RKO (cell line): Measurements from ENCODE around the gene FIBCD1.
"Not testable (repeated sequence)": the region's sequence is repeated elsewhere in the genome, so short reads cannot be mapped to it uniquely, and the experiment has no call there.

Experiments used
- DNase-seq: peaks from one replicate; pipeline ENCODE4 v3.0.0-alpha.2; 2016; ENCODE audit warnings: low spot score

Gene FIBCD1

DNA sequence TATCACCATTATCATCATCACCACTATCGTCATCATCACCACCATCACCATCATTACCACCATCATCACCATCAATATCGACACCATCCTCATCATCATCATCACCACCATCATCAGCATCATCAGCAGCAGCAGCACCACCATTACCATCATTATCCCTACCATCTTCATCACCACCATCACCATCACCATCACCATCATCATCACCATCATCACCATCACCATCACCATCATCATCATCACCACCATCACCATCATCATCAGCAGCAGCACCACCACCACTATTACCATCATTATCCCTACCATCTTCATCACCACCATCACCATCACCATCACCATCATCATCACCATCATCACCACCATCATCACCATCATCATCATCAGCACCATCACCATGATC is 15.9 kb upstream of the FIBCD1 start:
- not testable (repeated sequence) for DNase-seq

DNA sequence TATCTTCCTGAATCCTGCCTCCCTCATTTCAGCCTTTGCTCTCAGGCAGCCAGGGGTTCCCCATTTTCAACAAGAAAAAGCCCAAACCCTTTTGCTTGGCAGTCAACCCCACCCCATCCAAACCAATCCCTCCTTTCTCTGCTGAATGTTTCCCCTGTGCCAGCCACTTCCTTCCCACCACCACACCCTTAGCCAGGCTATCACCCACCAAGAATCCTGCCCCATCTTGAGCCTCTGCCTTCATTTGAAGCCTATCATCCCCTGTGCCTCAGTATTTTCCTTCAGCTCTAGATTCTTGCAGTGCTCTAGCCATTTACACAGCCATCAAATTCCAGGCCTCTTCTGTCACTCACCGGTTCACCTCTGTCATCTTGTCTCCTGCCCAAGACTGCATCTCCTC is 15.3 kb upstream of the FIBCD1 start:
- DNase-seq: no peak

DNA sequence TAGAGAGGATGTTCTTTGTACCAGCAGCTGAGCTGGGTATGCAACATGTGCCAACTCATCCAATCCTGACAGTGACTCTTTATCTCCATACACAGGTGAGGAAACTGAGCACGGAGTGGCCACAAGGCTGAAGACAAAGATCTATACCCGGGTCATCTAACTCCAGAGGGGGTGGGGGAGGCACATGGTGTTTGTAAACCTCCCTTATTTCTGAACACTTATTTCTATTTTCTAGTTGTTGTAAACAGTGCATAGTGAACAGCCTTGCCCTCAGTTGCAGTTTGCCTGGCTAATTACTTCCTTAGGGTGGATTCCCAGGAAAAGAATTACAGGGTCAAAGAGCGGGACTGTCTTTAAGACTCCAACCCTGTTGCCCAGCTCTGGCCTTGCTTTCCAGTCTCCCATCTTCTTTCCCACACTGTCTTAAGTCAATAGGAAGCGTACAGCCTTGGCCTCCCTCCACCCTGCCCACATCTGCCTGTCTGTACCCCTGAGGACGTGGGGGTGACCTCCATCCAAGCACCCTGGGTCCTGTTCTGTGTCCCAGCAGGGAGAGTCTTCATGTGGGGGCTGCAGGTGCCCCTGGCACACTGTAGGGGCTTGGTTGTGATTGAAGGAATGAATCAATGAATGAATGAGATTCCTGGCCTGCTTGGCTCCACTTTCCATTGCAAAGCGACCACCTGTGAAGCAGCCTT is 13.2 kb upstream of the FIBCD1 start:
- DNase-seq: no peak

DNA sequence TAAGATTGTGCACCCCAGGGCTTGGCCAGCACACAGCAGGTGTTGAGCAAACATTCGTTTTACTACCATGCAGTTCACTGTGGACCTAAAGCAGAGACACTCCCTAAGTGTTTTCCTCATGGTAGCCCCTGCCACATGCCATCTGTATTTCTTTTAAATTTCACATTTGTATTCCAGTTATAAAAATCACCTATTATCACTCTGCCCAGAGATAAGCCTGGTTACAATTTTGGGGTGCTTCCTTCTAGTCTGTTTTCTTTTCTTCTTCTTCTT is 10.9 kb upstream of the FIBCD1 start:
- no peak for DNase-seq

DNA sequence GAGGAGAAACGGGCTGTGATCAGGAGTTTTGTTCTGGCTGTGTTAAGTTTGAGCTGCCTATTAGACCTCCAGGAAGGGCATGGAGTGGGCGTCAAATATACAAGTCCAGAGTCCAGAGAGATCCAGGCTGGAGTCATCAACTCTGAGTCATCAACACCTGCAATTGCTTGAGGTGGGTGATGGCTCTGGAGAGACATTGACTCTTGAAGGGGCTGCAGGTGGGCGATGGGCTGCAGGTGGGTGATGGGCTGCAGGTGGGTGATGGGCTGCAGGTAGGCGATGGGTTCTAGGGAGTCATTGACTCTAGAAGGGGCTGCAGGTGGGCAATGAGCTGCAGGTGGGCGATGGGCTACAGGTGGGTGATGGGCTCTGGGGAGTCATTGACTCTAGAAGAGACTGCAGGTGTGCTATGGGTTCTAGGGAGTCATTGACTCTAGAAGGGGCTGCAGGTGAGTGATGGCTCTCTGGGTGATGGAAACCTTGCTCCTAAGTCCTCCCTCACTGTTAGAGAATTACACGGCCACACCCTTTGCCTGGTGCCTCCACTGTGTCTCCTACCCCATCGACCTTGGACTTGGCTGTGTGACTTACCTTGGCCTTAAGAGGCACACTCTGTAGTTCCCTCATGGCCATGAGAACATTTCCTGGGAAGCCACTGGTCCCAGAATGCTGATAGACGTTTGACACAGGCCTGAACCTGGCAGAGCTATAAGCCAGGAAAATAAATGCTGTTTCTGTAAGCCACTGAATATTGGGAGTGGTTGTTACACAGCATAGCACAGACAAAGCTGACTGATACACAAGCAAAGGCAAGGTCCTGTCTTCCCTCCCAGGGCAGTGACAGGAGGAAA is 10.4 kb upstream of the FIBCD1 start:
- peak; percentile 46 for DNase-seq

DNA sequence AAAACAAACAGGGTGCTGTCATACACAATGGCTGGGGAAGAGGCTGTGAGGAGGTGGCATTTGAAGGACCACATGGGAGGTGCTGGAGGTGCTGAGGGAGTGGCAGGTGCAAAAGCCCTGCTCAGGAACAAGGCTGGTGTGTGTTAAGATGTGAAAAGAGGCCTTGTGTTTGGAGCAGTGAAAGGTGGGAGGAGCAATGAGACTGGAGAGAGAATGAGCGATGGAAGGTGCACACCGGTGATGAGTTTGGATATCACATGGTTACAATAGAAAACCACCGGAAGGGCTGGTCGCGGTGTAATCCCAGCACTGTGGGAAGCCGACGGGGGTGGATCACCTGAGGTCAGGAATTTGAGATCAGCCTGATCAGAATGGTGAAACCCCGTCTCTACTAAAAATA is 9.2 kb upstream of the FIBCD1 start:
- DNase-seq: no peak

DNA sequence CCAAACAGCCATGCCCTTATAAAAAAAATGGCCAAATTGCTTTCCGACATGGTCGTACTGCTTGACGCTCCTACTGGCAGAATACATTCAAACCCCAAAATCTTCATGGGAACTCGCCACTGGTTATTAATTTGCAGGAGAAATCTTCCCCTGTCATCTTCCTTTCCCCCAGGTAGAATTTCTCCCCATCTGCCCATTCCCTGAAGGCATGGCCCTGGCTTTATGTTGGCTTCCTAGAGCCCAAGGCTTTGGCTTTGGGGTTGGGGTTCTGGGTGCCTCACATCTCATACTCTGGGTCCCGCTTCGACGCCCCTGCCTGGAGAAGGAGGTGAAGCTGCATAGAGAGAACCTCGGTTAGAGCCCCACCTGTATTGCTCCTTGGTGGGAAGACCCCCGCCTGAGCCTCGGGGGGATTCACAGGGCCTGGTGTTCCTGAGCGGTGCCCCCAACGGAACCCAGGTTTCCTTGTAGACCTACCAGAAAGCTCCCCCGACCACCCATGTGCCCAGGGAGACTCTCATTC is 8.6 kb upstream of the FIBCD1 start:
- no peak for DNase-seq

DNA sequence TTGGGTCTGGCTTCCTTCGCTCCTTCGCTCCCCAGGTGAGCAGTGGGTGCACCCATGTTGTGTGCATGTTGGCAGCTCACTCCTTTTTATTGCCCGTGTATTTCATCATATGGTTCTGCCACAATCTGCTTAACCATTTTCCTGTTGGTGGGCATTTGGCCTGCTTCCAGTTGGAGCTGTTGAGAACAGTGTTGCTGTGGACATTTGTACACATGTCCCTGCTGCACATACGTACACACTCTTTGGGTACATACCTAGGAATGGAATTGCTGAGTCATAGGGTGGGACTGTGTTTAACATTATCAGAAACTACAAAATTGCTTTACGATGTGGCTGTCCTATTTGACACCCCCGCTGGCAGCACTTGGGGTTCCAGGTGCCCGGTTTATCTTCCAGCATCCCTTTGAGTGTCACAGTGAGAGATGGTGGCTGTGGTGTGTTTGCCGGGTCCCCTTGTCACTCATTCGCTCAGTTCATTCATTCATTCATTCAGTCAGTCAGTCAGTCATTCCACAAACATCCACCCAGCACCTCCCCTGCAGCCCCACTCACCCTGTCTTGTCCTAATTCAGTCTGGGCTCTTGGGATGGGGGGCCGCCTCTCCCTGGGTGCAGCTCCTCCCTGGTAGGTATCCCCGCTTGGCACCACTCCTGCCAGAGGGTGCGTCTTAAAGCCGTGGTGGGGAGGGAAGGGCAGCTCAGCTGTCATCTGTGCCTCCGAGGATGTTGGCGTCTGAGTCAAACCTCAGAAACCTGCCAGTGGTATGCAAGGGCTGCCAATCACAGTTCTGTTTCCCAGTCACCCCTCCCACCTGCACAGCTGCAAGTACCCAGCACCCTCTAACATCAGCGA is 7.9 kb upstream of the FIBCD1 start:
- DNase-seq: no peak

DNA sequence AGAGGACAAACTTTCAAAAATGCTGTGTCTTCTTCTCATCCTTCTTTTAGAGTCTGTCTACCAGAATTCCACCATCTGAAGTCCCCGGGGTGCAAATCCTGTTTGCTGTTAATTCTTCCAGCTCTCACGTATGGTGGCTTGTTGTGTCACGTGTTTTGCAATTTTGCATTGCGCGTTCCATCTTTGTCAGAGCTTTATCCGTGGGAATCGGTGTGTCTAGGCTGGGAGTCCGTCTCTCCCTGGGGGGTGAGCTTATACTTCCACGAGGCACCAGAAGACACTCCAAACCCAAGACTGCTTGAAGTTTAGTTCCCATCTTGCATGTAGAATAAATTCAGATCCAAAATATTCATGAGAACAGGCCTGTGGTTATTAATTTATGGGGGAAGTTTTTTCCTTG is 6.1 kb upstream of the FIBCD1 start:
- no peak for DNase-seq

DNA sequence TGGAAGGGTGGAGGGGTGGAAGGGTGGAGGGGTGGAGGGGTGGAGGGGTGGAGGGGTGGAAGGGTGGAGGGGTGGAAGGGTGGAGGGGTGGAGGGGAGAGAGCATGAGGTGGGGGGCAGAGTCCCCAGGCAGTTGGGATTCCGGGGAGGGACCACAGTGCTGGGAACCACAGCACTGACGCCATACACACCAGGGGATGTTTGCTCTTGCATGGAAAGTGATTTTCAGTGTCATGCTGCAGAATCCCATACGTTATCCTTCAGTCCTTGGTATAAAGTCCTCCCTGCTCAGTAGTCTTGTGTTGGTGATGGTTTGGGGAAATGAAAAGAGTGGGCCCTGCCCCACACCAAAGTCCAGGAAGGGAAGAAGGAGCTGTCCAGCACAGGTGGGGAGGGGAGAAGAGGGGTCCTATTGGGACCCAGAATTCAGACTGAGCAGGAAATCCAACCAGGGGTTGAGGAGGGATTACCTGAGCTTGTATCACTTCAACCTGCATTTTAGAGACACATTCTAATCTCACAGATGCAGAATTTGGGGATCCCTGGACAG is 5.5 kb upstream of the FIBCD1 start:
- DNase-seq: no peak

DNA sequence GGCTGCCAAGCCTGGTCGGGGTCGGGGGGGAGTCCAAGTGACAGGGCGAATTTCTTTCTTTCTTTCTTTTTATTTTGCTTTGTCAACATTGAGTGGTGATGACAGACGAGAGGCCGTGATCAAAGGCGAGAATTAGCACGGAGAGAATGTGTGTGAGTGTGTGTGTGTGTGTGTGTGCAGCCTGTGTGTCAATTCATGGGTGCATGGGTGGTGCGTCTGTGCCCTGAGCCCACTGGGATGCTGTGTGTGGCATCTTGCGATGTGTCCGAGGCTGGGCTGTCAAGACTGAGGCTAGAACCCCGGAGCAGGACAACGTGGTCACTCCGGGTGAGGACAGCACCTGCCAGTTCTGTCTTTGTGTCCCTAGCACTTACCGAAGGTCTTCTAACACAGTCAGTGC is 4.7 kb upstream of the FIBCD1 start:
- no peak for DNase-seq

DNA sequence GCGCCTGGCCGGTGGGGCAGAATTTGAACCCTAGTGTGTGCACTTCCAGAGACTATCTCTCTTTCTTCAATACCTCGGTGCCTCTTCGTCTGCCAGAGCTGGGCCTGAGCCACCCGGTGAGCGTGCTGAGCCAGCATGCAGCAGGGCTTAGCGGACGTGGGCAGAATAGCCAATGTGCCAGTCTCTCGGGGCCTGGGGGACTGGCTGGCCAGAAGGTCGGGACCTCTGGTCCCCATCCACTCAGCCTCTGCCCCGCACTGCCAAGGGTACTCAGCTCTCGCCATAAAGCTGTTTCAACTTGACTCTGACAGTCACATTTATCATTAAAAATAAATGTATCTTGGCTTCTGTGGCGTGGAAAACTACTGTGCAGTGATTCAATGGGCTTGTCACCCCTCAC is 4.2 kb upstream of the FIBCD1 start:
- DNase-seq: no peak

DNA sequence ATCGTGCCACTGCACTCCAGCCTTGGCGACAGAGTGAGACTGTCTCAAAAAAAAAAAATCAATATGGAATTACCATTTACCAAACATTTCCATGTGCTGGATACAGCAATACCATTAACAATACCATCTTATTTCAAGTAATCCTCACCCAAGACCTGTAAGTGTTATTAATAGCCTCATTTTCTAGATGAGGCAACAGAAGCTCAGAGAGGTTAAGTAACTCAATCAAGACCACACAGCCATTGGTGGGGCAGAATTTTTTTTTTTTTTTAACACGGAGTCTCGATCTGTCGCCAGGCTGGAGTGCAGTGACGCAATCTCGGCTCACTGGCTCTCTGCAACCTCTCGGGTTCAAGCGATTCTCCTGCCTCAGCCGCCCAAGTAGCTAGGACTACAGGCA is 3.6 kb upstream of the FIBCD1 start:
- DNase-seq: no peak

DNA sequence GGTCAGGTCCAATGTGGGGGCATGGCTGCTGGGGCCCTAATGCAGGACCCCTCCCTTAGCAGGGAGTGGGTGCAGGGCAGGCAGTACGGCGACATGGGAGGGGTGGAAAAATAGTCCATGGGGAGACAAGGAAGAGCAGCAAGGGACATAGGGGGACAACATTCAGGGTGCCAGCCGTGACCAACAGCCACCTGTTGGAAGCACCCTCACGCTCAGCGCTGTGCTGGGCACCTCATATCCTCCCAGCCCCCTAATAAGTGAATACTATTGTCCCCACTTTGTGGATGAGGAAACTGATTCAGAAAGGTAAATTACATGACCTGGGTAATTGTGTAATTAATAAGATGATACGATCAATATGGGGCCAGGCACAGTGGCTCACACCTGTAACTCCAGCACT is 3.0 kb upstream of the FIBCD1 start:
- DNase-seq: no peak

DNA sequence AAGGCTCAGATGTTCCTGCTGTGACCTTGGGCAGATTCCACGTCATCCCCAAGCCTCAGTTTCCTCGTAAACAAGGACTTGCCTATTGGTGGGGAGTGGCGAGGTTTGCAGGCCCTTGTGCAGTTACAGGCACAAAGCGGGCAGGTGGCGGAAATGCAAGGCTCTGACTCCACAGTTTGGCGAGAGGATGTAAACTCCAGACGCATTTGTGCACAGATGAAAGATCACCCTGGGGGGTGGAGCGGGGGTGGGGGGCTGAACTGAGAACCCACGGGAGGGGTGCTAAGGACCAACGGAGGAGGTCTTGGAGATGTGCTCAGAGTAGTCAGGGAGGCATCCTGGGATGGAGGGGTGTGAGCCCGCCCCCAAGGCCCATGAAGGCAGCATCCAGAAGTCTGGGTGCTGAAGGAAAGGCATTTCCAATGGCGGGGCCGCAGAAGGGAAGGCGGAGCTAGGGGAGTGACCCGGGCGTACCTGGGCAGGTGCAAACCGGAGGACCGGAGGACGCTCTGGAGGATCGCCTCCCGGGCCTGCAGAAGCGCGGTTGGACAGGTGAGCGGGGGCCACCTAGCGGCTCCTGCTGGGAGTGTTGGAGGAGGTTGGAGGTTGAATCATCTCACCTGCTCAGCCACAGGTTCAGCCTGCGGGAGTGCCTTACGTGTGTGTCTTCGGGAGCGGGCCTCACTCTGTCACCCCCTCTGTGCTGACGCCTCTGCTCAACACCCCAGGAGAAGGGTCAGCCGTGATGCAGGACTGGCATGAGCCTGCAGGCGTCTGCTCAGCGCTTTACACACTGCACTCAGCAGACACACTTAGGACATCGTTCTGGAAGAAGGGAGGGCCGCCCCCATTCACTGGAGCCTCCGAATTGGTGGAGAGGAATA is 1.9 kb upstream of the FIBCD1 start:
- DNase-seq: peak; percentile 60

DNA sequence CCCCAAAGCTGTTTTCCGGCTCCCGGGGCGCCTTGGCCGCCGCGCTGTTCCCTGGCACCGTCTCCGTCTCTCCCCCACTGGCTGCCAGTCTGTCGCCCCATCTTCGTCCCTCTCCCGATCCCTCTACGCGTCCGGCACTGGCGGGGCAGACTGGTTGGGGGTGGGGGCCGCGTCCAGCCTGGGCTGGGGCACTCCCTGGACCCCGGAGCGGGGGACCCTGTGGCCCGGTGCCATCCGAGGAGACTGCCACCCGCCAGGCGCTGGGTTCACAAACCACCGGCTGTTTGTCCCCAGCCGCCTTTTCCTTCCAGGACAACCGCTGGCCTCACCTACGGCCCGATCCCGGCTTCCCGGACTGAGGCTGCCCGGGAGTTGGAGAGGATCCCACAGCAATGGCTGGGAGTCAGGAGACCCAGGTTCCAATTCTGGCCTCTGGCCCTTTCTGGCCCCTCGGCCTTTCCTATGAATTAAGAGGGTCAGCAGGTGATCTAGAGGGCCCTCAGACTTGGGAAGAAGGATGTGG is 1.0 kb upstream of the FIBCD1 start:
- no peak for DNase-seq

DNA sequence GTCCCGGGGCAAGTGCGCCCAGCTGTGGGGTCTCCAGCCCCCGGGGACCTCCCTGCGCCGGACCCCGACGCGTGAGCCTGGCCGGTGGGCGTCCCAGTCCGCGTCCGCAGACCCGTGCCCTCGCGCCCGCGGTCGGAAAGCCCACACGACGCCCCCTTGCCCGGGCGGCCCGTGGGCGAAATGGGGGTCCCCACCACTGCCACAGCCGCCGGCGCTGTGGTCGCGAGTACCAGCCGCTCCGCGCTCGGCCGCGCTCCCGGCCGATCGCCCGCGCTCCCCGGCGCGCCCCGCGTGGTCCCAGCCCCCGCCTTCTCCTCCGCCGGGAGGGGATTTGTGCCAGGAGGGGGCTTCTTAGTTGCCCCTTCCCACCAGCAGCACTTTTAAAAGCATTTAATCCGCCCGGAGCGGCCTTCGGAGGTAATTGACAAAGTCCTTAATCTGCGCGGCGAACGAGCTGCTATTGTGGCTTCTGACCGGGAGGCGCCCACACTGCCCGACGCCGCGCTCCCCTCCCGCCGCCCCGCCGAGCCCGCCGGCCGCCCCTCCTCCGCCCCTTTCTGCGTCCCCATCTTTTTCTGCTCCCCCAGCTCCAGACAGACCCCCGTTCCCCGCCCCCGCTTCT is 469 bp upstream of the FIBCD1 start:
- DNase-seq: no peak

DNA sequence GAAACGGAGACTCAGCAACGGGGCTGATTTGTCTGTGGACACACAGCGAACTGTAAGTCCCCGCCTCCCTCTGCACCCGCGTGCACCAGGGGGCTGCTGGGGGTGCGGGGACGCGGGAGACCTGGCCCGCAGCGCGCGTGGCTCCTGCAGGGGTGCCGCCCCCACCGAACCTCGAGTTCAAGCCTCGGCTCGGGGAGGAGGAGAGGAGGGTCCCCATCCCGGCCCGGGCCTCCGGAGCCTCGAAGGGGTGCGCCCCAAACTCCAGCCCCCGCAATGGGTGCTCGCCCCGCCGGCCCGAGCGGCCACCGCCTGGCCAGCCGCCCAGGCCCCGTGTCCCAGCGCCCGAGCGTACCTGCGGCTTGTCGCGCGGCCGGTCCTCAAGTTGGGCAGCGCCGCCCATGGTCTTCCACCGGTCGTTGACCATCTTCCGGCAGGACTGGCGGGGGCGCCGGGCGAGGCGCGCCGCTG is 829 bp downstream of the FIBCD1 start:
- DNase-seq: no peak

DNA sequence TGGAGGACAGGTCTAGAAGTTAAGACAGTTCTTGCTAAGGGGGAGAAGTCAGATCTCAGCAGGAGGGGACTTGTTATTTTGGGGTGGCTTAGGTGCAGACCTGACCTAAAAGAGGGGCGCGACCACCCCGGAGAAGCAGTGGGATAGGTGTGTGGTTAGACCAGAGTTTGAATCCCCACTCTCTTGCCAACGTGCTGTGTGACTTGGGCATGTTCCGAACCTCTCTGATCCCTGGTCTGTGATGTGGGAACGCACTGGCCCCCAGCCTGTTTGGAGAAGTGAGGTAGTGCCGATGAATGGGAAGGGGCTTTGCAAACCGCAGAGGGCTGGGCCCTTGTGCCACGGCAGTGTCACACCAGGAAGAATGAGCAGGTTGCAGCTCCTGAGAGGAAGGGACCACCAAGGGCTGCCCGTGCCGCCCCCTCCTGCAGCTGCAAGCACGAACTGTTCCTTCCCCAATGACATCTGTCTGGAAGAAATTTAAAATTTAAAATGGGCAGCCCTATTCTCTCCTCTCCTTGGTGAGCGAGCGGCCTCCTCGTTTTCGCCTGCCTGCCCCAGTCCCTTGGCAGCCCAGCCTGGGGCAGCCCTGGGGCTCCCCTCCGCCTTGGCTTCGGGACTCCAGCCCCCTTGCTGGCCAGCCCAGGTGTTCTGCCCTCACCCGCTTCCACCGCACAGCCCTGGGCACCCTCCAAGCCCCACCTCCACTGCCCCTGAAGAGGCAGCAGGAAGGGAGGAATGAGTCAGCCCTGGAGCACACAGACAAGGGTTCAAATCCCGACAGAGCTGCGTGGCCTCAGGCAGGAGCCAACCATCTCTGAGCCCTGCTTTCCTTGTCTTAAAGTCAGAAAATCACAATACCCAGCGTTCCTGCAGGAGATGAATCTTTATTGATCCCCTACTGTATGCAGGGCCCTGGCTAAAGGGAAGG is 1.6 kb downstream of the FIBCD1 start:
- no peak for DNase-seq
